HepG2 (cell line): Measurements from ENCODE around the gene ADPRHL1. TPM values are rescaled to one million over a fixed set of nuclear protein-coding genes. Genes with fewer than 3 reads are reported as not detected.

ENCODE experiments used
- ATAC-seq: fragments of 200-7000 bp; cut with Tn5 transposase; 3 replicates; pipeline ENCODE4 v1.9.1; 2020; ENCODE audit warnings: mild to moderate bottlenecking, moderate library complexity
- BruUV-seq: library from RNA; stranded (reverse); fragments of 400-500 nt; replicated peaks from 2 replicates; lab custom pipeline; 2021; lab: Mats Ljungman, UMichigan
- CTCF ChIA-PET: fragments of 300-600 bp; formaldehyde crosslinking; extraction: SDS; loops from one replicate; lab custom pipeline; 2021; ENCODE audit warnings: low total read pairs, inconsistent platforms, low intra/inter-chr PET ratio; lab: Yijun Ruan, JAX
- POLR2A ChIA-PET: fragments of 350-600 bp; sonication (Branson Sonifier 250); formaldehyde crosslinking; loops from one replicate; lab custom pipeline; 2020; ENCODE audit warnings: antibody characterized with exemption, inconsistent platforms; lab: Yijun Ruan, JAX
- DNase-seq: peaks from one replicate; pipeline ENCODE4 v3.0.0-alpha.2; 2015; ENCODE audit warnings: low spot score
- FAIRE-seq: peaks from 3 replicates; lab custom pipeline; 2011; peaks lifted over from hg19 to GRCh38; lab: Jason Lieb, UNC
- H2AFZ ChIP-seq: one replicate; pipeline ENCODE4 v1.6.1; 2011; ENCODE audit warnings: low read length, inconsistent platforms
- H3K27ac ChIP-seq: fragments of 300-600 bp; 3 replicates; pipeline ENCODE4 v1.8.0; 2011; ENCODE audit warnings: mixed run types, mild to moderate bottlenecking, mixed read lengths, low read length, inconsistent platforms; ENCODE audit not compliant: insufficient read depth; ENCODE audit errors: extremely low read length
- H3K27me3 ChIP-seq, 2 experiments: fragments of 200-600 bp in 1 of 2; 2 replicates in 1 of 2; 3 replicates in 1 of 2; pipeline versions ENCODE4 v1.6.0 to v1.8.0; 2011; ENCODE audit warnings: low read length in 2 of 2, mild to moderate bottlenecking in 2 of 2, moderate library complexity in 2 of 2, inconsistent platforms in 1 of 2; ENCODE audit not compliant: insufficient read depth in 2 of 2, control insufficient read depth in 1 of 2
- H3K36me3 ChIP-seq, 2 experiments: fragments of 200-600 bp in 1 of 2; replicated peaks in 1 of 2; 2 replicates in 1 of 2; 3 replicates in 1 of 2; pipeline versions ENCODE4 v1.5.1 to v1.8.0; 2011; ENCODE audit warnings: low read length in 2 of 2, inconsistent platforms in 1 of 2; ENCODE audit not compliant: insufficient read depth in 2 of 2, control insufficient read depth in 1 of 2
- H3K4me1 ChIP-seq: 2 replicates; pipeline ENCODE4 v1.5.1; 2012; ENCODE audit warnings: low read length, inconsistent platforms; ENCODE audit not compliant: insufficient read depth
- H3K4me2 ChIP-seq: 2 replicates; pipeline ENCODE4 v1.6.0; 2011; ENCODE audit warnings: low read depth, low read length, inconsistent platforms
- H3K4me3 ChIP-seq, 3 experiments: fragments of 200-600 bp in 1 of 3; sonication (generic), shearing (Covaris generic) in 1 of 3; replicated peaks in 1 of 3; 2 replicates each; pipeline ENCODE4 v1.5.1; 2011 to 2016; ENCODE audit warnings: low read length in 3 of 3, inconsistent platforms in 2 of 3, low read depth in 2 of 3, mild to moderate bottlenecking in 2 of 3, control low read depth in 1 of 3, mixed read lengths in 1 of 3; ENCODE audit not compliant: insufficient read depth in 1 of 3
- H3K79me2 ChIP-seq: one replicate; pipeline ENCODE4 v1.6.1; 2011; ENCODE audit warnings: low read length, inconsistent platforms; ENCODE audit not compliant: insufficient read depth
- H3K9ac ChIP-seq: 2 replicates; pipeline ENCODE4 v1.6.0; 2011; ENCODE audit warnings: mild to moderate bottlenecking, low read depth, low read length, inconsistent platforms; ENCODE audit not compliant: insufficient read depth
- H3K9me3 ChIP-seq: 2 replicates; pipeline ENCODE4 v1.5.1; 2012; ENCODE audit warnings: mild to moderate bottlenecking, low read length
- H4K20me1 ChIP-seq: 2 replicates; pipeline ENCODE4 v1.6.0; 2011; ENCODE audit warnings: inconsistent platforms, mild to moderate bottlenecking, low read length, moderate library complexity; ENCODE audit not compliant: insufficient read depth
- FOXJ3 ChIP-seq: sonication (generic); formaldehyde crosslinking; IDR thresholded peaks from 2 replicates; pipeline ENCODE4 v1.4.0; 2020; ENCODE audit warnings: missing genetic modification reagents, mild to moderate bottlenecking, borderline replicate concordance
- HOXA3 ChIP-seq: sonication (generic); formaldehyde crosslinking; IDR thresholded peaks from 2 replicates; pipeline ENCODE4 v1.5.0; 2020; ENCODE audit warnings: missing genetic modification reagents
- NFKB2 ChIP-seq: sonication (generic); formaldehyde crosslinking; IDR thresholded peaks from 2 replicates; pipeline ENCODE4 v1.4.0; 2020; ENCODE audit warnings: missing genetic modification reagents, borderline replicate concordance
- PRDM15 ChIP-seq: sonication (generic); formaldehyde crosslinking; IDR thresholded peaks from 2 replicates; pipeline ENCODE4 v1.4.0; 2020; ENCODE audit warnings: missing genetic modification reagents
- TRIM22 ChIP-seq: fragments of 450-650 bp; IDR thresholded peaks from 2 replicates; pipeline ENCODE4 v1.6.1; 2017
- U2AF2 ChIP-seq: fragments of 200-400 bp; formaldehyde crosslinking; IDR thresholded peaks from 2 replicates; pipeline ENCODE4 v1.6.1; 2017; ENCODE audit warnings: low read depth, mild to moderate bottlenecking, low read length
- ZNF446 ChIP-seq: sonication (generic); formaldehyde crosslinking; IDR thresholded peaks from 2 replicates; pipeline ENCODE4 v1.5.0; 2020; ENCODE audit warnings: mild to moderate bottlenecking, missing genetic modification reagents
- ZNF616 ChIP-seq: sonication (generic); formaldehyde crosslinking; IDR thresholded peaks from 2 replicates; pipeline ENCODE4 v1.5.0; 2020; ENCODE audit warnings: low read depth, mild to moderate bottlenecking, missing genetic modification reagents
- ZNF766 ChIP-seq: sonication (generic); formaldehyde crosslinking; IDR thresholded peaks from 2 replicates; pipeline ENCODE4 v1.5.0; 2020; ENCODE audit warnings: missing genetic modification reagents, borderline replicate concordance
- ZSCAN31 ChIP-seq: sonication (generic); formaldehyde crosslinking; IDR thresholded peaks from 2 replicates; pipeline ENCODE4 v1.5.0; 2020; ENCODE audit warnings: low read depth, mild to moderate bottlenecking, missing genetic modification reagents
- WGBS: methylation state at CpG from one replicate; pipeline ENCODE4 v1.1.6; 2017; ENCODE audit warnings: low lambda C conversion rate; 5-methylcytosine and 5-hydroxymethylcytosine counted together
- in situ Hi-C: cut with HindIII; loops from 2 replicates; pipeline ENCODE4 v1.10.0; 2017; ENCODE audit warnings: low pct_unique_long_range_greater_than_20kb; ENCODE audit not compliant: extremely low pct_ligation_motif_present
- intact Hi-C: fragments of 100-400 bp; cut with micrococcal nuclease; formaldehyde crosslinking; loops from one replicate; pipeline ENCODE4 v1.10.0; 2022; ENCODE audit not compliant: unreplicated experiment
- polyA plus RNA-seq, 8 experiments: library from polyadenylated mRNA; depleted of rRNA in 3 of 8; stranded (reverse) in 7 of 8; unstranded in 1 of 8; fragments of >200 nt; fragmentation: Illumina TruSeq in 4 of 8; extraction: Trizol in 4 of 8; gene quantifications; 2 replicates each; pipeline versions ENCODE4 v1.2.1 to v1.2.3, GENCODE V29; 2011 to 2016; ENCODE audit warnings: low read depth in 4 of 8, missing spikeins in 1 of 8, mixed read lengths in 1 of 8; ENCODE audit not compliant: insufficient read depth in 1 of 8
- total RNA-seq, 5 experiments: library from RNA; depleted of rRNA; stranded (reverse); fragments of >200 nt; fragmentation: Illumina TruSeq; extraction: Trizol; gene quantifications; 2 replicates each; pipeline ENCODE4 v1.2.3, GENCODE V29; 2016; ENCODE audit warnings: low read depth in 1 of 5
- TF ChIP-seq, protein P1 (sequence below): IDR thresholded peaks from 2 replicates; pipeline ENCODE4 v1.6.1; 2016; ENCODE audit warnings: missing genetic modification reagents, missing compliant biosample characterization

Gene ADPRHL1
- total and polyA plus RNA-seq, 2 of the 13 experiments (the other 11 are each of a cell fraction or from before 2014, with no cell fraction given): 0.34 to 0.40 TPM

DNA sequence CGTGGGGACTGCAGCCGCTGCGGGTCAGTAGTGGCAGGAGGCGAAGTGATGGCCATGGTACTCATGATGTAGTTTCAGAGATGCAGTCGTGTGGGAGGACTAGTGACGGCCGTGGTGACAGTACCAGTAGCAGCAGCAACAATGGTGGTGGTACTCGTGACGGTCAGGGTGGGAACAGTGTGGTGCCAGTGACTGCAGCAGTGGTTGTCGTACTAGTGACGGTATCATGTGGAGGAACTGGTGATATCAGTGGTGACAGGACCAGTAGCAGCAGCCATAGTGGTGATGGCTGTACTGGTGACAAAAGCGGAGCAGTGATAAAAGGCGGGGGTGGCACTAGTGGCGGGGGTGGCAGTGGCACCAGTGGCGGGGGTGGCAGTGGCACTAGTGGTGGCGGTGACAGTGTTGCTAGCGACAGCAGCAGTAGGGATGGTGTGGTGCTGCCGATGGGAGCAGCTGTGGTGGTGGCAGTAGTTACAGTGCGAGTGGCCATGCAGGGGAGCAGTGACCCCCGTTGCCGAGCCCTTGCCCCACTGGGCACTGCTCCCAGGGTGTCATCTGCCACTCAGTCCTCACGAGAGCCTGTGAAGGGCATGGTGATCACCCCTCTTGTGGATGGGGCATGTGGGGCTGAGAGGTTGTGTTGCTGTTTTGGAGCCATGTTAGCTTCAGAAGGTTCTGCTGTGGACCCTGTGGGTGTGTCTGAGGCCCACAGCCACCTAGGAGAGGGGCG lies 22.7 kb downstream of the ADPRHL1 start:
- Histone ChIP-seq H3K27ac (no peak overlapping the region), H3K36me3 (no peaks in the 10 kb centered on the region), H2AFZ (no peak overlapping the region), H3K4me3 (no peak overlapping the region), H3K4me1 (peaks cover 21% of the 10 kb centered on the region), H3K9me3 (no peaks in the 10 kb centered on the region), H3K9ac (no peak overlapping the region), H4K20me1 (no peaks in the 10 kb centered on the region), H3K4me2 (no peak overlapping the region), H3K79me2 (no peaks in the 10 kb centered on the region), H3K27me3 (peaks cover 3 to 45% of the 10 kb centered on the region in 2 experiments; a peak in 3 of 5 replicates)
- intact Hi-C loops: no loop called here
- DNase-seq: no peak
- CTCF ChIA-PET: no interaction called here
- TF ChIP-seq ZSCAN31 (CRISPR knock-in tag) (no peak), U2AF2 (no peak), TRIM22 (no peak), ZNF616 (CRISPR knock-in tag) (no peak), ZNF766 (CRISPR knock-in tag) (no peak), PRDM15 (CRISPR knock-in tag) (no peak), FOXJ3 (no peak), HOXA3 (CRISPR knock-in tag) (no peak), ZNF446 (CRISPR knock-in tag) (no peak), NFKB2 (CRISPR knock-in tag) (no peak)
- TF ChIP-seq, protein P1, sequence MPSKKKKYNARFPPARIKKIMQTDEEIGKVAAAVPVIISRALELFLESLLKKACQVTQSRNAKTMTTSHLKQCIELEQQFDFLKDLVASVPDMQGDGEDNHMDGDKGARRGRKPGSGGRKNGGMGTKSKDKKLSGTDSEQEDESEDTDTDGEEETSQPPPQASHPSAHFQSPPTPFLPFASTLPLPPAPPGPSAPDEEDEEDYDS: no peak
- POLR2A ChIA-PET: no interaction called here
- no TSS peak for BruUV-seq
- ATAC-seq: no peak
- in situ Hi-C loops: no loop called here
- no peak for FAIRE-seq
- 71% methylated on average over 17 of the region's 23 CpGs for WGBS
